HG03135 (cell line): Measurements from ENCODE around the gene LAMC2.

Source experiments
- ATAC-seq: cut with Tn5 transposase; IDR thresholded peaks from one replicate; pipeline ENCODE4 v1.9.1; 2021; ENCODE audit warnings: mild to moderate bottlenecking, moderate library complexity; ENCODE audit not compliant: unreplicated experiment

Gene LAMC2

DNA sequence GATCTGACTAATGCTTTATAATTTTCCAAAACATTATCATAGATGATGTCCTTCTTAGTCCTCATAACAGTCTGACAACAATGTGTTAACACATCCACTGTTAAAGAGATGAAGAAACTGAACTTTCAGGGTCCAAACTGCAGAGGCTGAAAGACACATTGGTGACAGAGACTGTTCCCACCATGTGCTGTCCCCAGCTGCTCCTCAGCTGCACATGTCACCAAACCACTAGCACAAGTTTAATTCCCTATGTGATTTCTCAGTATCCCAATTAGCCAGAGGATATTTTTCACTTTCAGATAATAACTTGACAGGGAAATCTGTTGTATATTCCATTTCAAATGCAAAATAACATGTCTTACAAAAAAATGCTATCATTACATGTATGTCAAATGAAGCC is 24.6 kb downstream of the LAMC2 start:
- no peak for ATAC-seq

DNA sequence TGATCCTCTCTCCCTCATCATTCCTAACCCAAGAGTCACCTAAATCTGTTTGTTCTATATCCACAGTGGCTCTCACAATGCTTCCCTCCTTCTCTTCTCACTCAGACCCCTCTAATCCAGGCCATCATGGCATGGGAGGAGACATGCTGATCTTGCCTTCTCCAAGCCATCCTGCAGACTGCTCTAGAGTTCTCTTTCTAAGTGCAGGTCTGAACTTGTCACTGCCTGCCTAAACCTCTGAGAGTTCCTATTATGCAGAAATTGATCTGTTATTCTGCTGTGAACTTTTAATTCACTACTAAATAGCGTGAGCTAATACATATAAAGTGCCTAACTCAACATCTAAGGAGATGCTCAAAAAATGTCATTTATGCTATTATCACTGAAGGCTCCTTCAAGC is 26.8 kb downstream of the LAMC2 start:
- no peak for ATAC-seq

DNA sequence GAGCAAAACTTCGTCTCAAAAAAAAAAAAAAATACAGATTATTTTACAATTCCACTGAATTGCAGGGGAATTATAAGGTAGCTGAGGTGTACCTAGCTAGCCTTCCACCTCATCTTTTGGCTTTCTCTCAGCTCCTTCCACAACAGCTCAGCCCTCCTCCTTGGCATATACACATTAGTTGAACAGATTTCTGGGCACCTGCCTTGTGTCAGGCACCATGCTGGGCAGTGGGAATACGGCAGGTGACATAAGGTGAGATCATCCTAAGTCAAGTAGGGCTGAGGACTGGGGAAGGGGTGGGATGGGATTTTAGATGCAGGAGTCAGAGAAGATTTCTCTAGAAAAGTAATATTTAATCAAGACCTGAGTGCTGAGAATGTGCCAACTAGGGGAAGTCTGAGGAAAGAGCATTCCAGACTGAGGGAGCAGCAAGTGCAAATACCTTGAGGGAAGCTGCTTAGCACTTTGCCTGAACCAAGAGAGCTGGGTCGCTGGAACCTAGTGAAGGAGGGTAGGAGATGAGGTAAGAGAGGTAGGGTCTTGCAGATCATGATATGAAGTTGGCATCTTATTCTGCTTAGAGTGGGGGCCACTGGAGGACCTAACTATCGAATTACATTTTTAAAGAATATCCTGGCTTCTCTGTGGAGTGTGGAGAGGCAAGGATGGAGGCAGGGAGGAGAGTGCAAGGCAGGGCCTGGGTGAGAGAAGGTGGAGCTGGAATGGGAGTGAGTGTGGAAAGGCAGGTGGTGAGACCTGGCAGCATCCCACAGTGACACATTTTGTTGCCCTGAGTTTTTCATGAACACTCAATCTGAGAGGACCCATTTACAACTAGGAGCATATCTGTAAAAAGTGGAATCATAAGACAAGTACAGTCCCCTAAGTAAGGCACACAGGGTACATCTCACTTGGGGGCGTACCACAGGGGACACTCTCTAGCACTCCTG is 28.2 kb downstream of the LAMC2 start:
- no peak for ATAC-seq

DNA sequence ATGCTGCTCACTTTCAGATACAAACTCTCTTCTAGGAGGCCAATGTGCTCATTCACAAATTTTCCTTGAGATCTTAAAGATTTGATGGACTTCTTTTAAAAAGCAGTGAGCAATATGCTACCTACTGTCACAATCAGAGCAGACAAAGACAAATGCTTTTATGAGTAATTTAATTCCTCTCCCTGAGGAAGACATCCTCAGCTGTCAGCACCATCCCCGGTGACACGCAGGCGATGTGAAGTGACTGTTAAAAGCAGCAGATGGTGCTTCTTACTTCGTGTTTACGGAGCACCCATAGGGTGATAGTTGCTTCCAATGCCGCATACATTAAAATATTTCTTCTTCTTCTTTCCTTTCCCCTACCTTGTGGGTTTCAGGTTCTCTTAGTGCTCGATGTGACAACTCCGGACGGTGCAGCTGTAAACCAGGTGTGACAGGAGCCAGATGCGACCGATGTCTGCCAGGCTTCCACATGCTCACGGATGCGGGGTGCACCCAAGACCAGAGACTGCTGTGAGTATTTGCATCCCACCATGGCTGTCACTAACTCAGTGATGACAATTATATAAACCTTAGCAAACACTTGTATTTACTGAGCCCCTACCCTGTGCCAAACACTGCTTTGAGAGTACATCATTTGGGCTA is 29.1 kb downstream of the LAMC2 start:
- no peak for ATAC-seq

DNA sequence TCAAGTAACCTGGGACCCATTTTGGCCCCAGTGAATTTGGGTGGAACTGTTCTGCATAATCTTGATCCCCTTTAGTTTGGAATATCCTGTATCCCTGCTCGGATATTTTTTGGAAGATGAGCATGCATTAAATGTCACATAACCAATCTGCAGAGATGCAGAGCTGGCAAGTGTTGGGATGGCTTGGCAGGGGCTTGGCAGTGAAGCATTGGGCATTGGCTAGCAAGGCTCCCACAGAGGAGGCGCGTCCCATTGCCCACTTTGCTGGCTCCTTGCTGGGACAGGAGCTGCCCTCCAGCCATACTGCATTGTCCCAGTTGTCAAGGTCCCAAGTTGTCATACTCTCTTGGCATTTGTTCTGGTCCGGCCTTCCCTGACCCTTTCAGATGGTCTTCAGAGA is 29.9 kb downstream of the LAMC2 start:
- ATAC-seq = no peak

DNA sequence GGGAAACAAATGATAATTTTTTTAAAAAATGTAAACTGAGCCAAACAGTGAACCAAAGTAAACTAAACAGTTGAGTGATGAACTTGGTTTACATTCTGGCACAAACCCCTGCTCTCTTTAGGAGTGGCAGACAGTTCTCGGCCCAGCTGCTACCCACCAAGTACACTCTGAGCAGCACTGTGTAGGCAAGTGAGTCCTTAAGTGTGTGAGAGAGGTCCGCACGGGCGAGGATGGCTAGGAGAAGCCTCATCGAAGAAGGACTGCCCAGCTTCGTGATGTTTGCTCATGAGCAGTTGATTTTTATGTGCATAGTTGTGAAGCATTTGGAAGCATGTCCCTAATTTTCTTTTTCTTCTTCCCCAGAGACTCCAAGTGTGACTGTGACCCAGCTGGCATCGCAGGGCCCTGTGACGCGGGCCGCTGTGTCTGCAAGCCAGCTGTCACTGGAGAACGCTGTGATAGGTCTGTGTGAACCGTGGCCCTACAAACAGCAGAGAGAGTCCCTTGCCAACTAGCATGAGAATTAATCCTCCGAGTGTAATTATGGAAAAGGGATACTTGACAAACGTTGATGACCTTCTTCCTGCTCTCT is 32.1 kb downstream of the LAMC2 start:
- no peak for ATAC-seq

DNA sequence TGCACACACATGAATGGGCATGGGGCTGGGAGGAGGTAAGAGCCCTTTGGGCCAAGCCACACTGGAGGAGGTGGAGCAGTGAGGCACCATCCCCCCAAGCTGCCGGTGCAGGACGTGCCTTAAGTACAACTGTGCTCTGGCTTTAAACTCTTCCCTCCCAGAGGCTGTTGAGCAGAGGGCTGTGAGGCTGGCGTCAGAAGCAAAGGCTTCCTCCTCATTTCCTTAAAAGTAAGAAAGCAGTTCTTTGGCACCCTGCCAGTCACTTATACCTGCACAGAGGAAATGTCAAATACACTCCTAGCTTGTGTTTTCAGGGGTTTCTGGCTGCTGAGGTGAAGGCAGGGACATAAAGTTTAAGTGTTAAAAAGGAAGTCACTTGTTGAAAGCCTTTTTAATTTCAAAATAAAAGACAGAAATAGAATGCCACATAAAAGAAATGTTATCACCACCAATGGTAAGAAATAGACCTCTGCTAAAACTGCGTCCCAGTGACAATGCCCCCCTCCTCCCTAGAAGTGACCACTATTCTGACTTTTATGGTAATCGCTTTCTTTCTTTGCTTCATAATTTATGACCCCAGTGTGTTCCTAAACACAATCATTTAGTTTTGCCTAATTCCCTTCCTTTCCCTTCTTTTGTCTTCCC is 33.0 kb downstream of the LAMC2 start:
- ATAC-seq = no peak

DNA sequence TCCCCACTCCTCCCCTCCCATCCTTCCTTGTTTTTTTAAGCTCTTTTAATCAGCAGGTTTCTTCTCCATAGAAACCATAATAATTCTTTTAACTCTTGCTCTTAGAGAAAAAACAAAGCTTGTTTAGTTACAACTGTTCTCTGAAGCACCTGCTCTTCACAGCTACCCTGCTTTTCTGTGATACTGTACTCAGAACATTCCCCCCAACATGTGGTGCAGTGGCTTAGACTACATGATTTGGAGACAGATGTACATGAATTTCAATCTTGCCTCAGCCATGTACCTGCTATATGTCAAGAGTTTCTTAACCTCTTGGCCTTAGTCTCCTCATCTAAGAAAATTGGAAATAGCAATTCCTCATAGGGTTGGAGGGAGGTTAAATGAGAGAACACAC is 33.5 kb downstream of the LAMC2 start:
- ATAC-seq = no peak

DNA sequence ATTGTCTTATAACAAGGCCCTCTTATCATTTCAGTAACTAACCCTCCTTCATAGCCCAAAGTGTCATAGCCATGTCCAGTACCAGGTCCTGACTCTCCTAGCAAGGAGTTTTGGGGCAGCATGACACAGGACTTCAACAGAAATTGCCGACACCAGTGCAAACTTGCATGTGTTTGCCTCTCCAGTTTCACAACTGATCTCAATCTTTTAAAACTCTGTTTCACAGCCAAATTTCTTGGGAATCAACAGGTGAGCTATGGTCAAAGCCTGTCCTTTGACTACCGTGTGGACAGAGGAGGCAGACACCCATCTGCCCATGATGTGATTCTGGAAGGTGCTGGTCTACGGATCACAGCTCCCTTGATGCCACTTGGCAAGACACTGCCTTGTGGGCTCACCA is 36.8 kb downstream of the LAMC2 start:
- ATAC-seq = no peak

DNA sequence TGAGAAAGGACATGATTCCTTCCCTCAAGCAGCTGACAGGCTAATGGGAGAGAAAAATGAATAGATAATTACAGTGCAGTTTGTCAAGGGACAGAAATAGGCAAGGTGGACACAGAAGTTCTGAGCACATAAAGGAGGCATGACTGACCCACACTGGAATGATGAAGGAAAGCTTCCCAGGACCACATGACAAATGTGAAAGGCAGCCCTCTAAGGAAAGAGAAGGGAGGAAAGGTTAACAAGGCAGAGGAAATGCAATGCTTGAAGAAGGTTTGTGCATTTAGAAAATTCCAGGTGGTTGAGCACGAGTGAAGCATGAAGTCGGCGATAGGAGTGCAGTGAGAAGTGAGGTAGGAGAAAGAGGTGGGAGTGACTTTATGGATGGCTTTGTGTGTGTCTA is 37.4 kb downstream of the LAMC2 start:
- ATAC-seq = no peak

DNA sequence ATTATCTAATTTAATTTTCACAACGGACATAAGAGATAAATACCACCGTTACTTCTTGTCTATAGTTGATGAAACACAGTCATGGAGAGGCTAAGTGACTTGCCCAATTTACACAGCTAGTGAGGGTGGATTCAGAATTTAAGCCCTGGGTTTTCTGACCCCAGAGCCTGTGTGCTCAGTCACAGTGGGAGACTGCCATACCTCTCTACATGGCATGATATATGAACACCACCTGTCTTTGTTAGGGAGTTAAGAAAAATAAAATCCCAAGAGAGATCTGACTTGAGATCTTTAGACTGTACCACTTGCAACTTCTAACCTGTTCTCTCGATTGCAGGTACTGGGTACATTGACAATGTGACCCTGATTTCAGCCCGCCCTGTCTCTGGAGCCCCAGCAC is 40.3 kb downstream of the LAMC2 start:
- ATAC-seq = no peak

DNA sequence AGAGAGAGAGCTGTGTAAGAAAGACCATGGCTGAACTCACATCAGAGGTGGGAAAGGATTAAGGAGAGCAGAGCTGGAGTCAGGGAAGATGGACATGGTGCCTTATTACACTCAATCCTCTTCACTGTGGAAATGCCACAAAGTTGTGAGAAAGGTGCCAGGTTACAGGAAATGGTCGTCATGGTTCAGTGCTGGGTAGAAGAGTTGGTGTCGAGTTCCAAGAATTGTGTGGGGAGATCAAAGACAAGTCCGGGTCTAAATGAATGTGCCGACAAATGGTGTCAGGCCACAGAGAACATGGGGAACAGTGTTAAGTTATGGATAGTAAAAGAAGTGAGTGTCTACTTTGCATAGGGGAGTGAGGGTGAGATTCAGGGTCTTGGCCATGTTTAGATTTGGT is 40.9 kb downstream of the LAMC2 start:
- ATAC-seq = no peak

DNA sequence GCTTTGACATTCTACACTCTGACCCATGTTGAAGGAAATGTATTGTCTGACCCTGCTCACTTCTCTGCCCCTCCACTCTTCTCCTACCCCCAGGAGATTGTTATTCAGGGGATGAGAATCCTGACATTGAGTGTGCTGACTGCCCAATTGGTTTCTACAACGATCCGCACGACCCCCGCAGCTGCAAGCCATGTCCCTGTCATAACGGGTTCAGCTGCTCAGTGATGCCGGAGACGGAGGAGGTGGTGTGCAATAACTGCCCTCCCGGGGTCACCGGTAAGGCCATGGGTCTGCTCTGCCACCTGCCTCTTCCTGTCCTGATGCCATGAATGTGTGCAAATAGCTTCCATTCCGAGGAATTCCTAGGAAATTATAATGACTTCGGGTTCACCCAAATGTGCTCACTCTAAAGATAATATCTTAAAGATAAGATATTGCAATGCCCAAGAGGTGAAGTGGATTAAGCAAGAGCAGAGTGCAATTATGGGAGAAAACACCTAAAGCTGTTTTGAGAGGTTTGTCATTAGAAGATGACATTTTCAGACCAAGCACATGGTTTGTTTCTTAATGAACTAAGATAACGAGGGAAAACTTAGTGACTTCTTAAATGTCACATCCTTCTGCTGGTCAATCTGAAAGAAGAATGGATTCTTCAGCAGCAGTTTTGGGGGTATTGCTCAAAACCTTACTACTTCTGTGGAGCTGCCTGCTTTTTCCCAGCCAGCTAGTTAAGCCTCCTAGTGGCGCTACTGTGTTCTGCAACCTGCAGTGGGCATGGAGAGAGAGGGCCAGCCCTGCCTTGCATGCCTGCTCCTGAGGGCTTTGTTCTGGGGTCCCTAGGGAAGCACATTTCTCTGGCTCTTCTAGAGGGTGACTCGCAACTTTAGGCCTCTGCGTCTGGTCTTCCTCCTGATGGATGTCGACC is 41.6 kb downstream of the LAMC2 start:
- no peak for ATAC-seq

DNA sequence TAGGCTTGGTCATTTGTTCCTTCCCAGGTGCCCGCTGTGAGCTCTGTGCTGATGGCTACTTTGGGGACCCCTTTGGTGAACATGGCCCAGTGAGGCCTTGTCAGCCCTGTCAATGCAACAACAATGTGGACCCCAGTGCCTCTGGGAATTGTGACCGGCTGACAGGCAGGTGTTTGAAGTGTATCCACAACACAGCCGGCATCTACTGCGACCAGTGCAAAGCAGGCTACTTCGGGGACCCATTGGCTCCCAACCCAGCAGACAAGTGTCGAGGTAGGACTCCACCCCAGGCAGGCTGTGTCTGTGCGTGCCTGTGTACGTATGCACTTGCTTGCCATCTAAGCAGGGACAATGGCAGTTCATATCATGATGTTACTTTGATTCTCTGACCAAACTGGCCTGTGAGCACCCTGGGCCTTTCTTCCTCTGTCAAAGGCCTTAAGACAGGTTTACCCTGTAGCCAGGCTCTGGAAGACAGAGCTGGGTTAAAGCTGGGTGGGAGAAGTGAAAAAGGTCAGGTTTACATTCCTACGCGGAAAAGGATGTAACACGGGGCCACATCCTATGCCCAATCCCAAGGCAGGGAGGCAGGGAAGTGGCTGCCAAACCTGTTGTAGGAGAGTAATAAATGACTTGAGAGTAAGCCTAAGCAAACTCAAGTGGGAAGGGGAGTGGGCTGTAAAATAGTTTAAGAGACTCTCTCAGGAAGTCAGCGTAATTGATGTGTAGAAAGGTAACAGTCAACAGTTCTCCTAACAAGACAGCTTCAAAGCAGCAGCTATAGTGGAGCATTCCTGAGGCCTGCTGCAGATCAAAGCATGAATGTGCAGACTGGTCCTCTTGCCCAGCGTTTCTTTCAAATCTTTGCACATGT is 42.5 kb downstream of the LAMC2 start:
- ATAC-seq = no peak

DNA sequence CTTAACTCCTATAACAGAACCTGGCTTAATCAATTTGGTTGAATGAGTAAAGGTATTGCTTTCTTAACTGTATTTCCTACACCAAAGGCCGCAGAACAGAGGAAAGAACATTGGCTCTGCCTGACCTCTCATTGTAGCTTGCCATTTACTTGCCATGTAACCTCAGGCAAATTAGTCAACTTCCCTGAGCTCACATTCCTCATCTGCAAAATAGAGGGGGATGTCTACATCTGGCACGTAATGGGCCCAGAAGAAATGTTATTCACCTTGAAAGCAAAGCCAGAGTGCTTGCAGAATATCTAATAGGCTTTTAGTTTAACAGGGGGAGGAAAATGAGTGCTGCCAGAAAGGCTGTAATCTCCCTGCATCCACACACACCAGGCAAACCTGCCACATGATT is 44.3 kb downstream of the LAMC2 start:
- ATAC-seq = no peak

DNA sequence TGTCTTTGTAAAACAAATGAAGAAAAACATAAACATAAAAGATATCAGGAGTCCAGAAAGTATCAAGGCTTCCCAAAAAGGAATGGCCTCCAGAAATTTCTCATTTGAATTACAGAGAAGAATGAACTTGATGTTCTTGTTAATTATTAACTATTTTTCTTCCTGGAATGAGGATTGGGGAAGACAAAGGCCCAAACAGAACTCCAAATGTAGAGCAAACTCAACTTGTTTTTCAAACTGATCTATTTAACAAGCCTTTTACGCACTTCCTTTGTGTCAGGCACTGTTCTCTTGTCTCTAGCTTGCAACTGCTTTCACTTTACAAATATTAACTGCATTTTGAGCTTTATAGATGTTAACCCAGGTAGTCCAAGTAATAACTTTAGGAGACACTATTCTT is 45.5 kb downstream of the LAMC2 start:
- ATAC-seq = no peak

DNA sequence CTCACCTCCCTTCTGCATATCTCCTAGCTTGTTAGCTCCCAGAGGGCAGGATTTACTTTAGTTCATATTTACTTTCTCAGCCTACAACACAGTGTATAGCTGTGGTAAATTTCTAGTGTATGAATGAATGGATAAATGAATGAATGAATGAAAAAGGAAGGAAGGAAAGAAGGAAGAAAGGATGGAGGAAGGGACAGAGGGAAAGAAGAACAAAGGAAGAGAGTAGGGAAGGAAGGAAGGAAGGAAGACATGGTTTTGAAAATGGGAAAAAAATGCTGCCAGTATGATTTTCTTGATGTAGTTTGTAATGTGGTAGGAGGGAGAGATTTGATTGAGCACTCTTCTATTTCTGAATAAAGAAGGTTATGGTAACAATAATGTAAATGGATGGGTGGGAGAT is 47.0 kb downstream of the LAMC2 start:
- no peak for ATAC-seq

DNA sequence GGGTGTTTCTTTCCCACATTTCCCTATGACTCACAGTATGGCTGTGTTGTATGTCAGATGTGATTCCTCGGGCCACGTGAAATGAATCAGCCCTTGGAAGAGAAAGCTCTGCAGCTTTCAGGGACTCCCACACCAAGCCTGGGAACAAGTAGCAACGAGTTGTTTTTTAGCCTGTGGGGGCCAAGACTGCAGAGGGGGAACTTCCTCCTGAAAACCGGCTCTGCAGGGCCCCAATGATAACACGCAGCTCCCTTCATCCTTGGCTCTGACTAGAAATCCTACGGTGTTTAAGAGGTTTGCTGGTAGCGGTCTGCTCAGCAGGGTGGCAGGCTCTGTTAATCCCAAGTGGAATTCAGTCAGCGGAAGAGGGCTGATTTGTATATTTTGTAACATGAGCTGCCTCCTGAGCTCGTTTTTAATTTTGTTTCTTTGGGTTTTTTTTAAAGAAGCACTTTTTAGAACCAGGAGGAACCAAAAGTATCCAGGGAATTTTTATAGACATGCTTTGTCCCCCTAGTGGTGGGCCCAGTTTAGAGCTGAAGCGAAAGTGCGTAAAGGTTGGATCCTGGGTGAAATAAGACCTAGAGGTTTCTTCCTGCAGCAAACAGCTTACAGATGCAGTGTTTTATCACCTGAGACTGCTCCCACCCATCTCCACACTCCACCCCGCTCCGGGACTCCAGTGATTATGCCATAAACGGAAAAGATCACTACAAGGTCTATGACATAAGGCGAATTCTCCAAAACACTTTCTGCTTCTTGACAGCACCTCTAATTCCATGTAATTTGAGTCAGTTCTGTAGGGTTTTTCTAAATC is 48.8 kb downstream of the LAMC2 start:
- no peak for ATAC-seq

DNA sequence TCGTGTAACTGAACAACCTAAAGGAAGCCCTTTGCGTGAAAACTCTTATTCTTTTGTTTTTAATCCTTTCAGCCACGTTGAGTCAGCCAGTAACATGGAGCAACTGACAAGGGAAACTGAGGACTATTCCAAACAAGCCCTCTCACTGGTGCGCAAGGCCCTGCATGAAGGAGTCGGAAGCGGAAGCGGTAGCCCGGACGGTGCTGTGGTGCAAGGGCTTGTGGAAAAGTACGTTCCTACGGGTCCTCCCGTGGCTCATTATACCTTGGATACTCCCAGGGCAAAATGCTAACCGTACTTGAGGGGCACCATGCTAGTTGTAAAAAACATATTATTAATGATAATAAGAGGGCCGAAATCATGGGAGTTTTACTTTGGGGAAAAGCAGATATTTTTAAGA is 49.4 kb downstream of the LAMC2 start:
- no peak for ATAC-seq
